OCI-LY7 (cell line): ENCODE measurements around the gene PRCC. TPM values are rescaled to one million over a fixed set of nuclear protein-coding genes. Genes with fewer than 3 reads are reported as not detected.
A peak's percentile ranks its signal among the peaks of the same experiment; 100 is the strongest.

Experiments used
- BruUV-seq: library from RNA; stranded (reverse); fragments of 400-500 nt; replicated peaks from 2 replicates; lab custom pipeline; 2021; lab: Mats Ljungman, UMichigan
- CTCF ChIA-PET: fragments of 300-600 bp; sonication (Branson Sonifier 250); formaldehyde crosslinking; loops from one replicate; lab custom pipeline; 2022; ENCODE audit warnings: antibody characterized with exemption; ENCODE audit not compliant: unreplicated experiment; lab: Charles Lee
- POLR2A ChIA-PET: fragments of 300-600 bp; sonication (Branson Sonifier 250); formaldehyde crosslinking; loops from one replicate; lab custom pipeline; 2022; ENCODE audit warnings: antibody characterized with exemption; lab: Charles Lee
- DNase-seq: peaks from one replicate; pipeline ENCODE4 v3.0.0-alpha.2; 2015; ENCODE audit warnings: low spot score
- H2AFZ ChIP-seq: fragments of 200-600 bp; sonication (generic), shearing (Covaris generic); 2 replicates; pipeline ENCODE4 v1.6.1; 2014; ENCODE audit warnings: mild to moderate bottlenecking, antibody characterized with exemption, low read length, moderate library complexity
- H3K27ac ChIP-seq: fragments of 200-600 bp; sonication (generic); 2 replicates; pipeline ENCODE4 v1.5.1; 2014; ENCODE audit warnings: mixed run types, low read depth, mild to moderate bottlenecking, moderate library complexity, low read length, inconsistent platforms; ENCODE audit not compliant: poor library complexity, severe bottlenecking
- H3K36me3 ChIP-seq: fragments of 200-600 bp; sonication (generic); 2 replicates; pipeline ENCODE4 v1.6.1; 2014; ENCODE audit warnings: mild to moderate bottlenecking, antibody characterized with exemption, low read length, moderate library complexity, mixed read lengths; ENCODE audit not compliant: insufficient read depth
- H3K4me1 ChIP-seq: fragments of 200-600 bp; sonication (generic); 2 replicates; pipeline ENCODE4 v1.5.1; 2014; ENCODE audit warnings: mild to moderate bottlenecking, low read length; ENCODE audit not compliant: insufficient read depth, poor library complexity, severe bottlenecking
- H3K4me2 ChIP-seq: fragments of 200-600 bp; sonication (generic); 2 replicates; pipeline ENCODE4 v1.6.1; 2014; ENCODE audit warnings: mild to moderate bottlenecking, low read length
- H3K4me3 ChIP-seq: fragments of 200-600 bp; sonication (generic); 2 replicates; pipeline ENCODE4 v1.5.1; 2014; ENCODE audit warnings: mild to moderate bottlenecking, low read depth, low read length; ENCODE audit not compliant: poor library complexity, severe bottlenecking
- H3K79me2 ChIP-seq: fragments of 200-600 bp; sonication (generic); 2 replicates; pipeline ENCODE4 v1.6.1; 2016; ENCODE audit warnings: low read depth, mild to moderate bottlenecking, low read length, moderate library complexity, mixed read lengths; ENCODE audit not compliant: insufficient read depth
- H3K9me2 ChIP-seq: fragments of 200-600 bp; sonication (generic); 2 replicates; pipeline ENCODE4 v1.6.1; 2016; ENCODE audit warnings: mild to moderate bottlenecking, low read length, mixed read lengths; ENCODE audit not compliant: insufficient read depth
- H3K9me3 ChIP-seq: fragments of 200-600 bp; sonication (generic); 2 replicates; pipeline ENCODE4 v1.6.1; 2014; ENCODE audit warnings: mild to moderate bottlenecking, mixed run types, low read length, mixed read lengths
- H4K20me1 ChIP-seq: fragments of 200-600 bp; sonication (generic); 2 replicates; pipeline ENCODE4 v1.6.1; 2014; ENCODE audit warnings: mild to moderate bottlenecking, antibody characterized with exemption, low read length, moderate library complexity, mixed read lengths; ENCODE audit not compliant: insufficient read depth
- CTCF ChIP-seq: fragments of 200-600 bp; sonication (generic); conservative IDR thresholded peaks from 2 replicates; pipeline ENCODE4 v1.5.1; 2014; ENCODE audit warnings: mild to moderate bottlenecking, antibody characterized with exemption, low read length, moderate library complexity, mixed read lengths
- EZH2phosphoT487 ChIP-seq: fragments of 200-600 bp; sonication (generic); IDR thresholded peaks from 2 replicates; pipeline ENCODE4 v1.6.1; 2018; ENCODE audit warnings: low read depth, borderline replicate concordance, mild to moderate bottlenecking, mixed run types, antibody characterized with exemption, low read length, moderate library complexity, mixed read lengths
- intact Hi-C: fragments of 100-400 bp; cut with micrococcal nuclease; formaldehyde crosslinking; loops from one replicate; pipeline ENCODE4 v1.10.0; 2022; ENCODE audit not compliant: unreplicated experiment
- total RNA-seq, 2 experiments: library from RNA; depleted of rRNA in 1 of 2; stranded (reverse); fragments of >200 nt in 1 of 2; shearing (Covaris generic) in 1 of 2; gene quantifications; 2 replicates each; pipeline ENCODE4 v1.2.3, GENCODE V29; 2014 to 2022

PRCC gene
- total RNA-seq, 2 experiments from 2014 or later: 54.0 to 82.9 TPM

GRCh38 chr1:156741481-156741983, 25.8 kb upstream of the PRCC start:
- intact Hi-C loops: loop anchor here (1.0 kb wide), 1 partner anchor 26 kb away; the partner anchor contains the start of gene PRCC

GRCh38 chr1:156742017-156742416, 25.3 kb upstream of the PRCC start:
- peaks cover 35% of the 10 kb centered on the region for H3K79me2 ChIP-seq
- H3K9me3 ChIP-seq: no peaks in the 10 kb centered on the region
- no TSS peak for BruUV-seq
- CTCF ChIA-PET: interaction anchor here (0.6 to 1.1 kb wide), 2 partner anchors 16 to 988 kb away, joined by 3 read pairs; no protein-coding TSS in a partner anchor
- peaks cover 9% of the 10 kb centered on the region; the same call in 1 of the 2 replicates for H4K20me1 ChIP-seq
- DNase-seq: no peak
- POLR2A ChIA-PET: interaction anchor here (1.2 to 2.7 kb wide), 4 partner anchors 14 to 25 kb away, joined by 3 to 16 read pairs (median 4); partner anchors contain the start of genes METTL25B and PRCC
- TF ChIP-seq EZH2phosphoT487 (no peak), CTCF (no peak)
- H3K4me2 ChIP-seq: peak overlapping the region; percentile 67
- H3K27ac ChIP-seq: peak overlapping the region; percentile 70
- no peaks in the 10 kb centered on the region for H3K9me2 ChIP-seq
- no peak overlapping the region for H3K4me3 ChIP-seq
- H3K36me3 ChIP-seq: peaks cover 81% of the 10 kb centered on the region
- intact Hi-C loops: loop anchor here (1.0 kb wide), 1 partner anchor 9 kb away; the partner anchor contains the start of gene HDGF
- H3K4me1 ChIP-seq: peaks cover 37% of the 10 kb centered on the region
- H2AFZ ChIP-seq: no peak overlapping the region

More at GRCh38 chr1:156741481-156741983, 25.8 kb upstream of the PRCC start:
- ChIA-PET POLR2A (interaction anchor here (0.7 to 2.7 kb wide), 9 partner anchors 9 to 27 kb away, joined by 3 to 16 read pairs (median 5); partner anchors contain the start of genes HDGF, ISG20L2, METTL25B and PRCC), CTCF (interaction anchor here (0.6 to 1.1 kb wide), 5 partner anchors 14 to 989 kb away, joined by 3 to 4 read pairs (median 3); no protein-coding TSS in a partner anchor)
- H3K36me3 ChIP-seq: peaks cover 86% of the 10 kb centered on the region
- H3K79me2 ChIP-seq: peaks cover 31% of the 10 kb centered on the region
- H3K4me3 ChIP-seq: peak overlapping the region; percentile 58
- no peak for DNase-seq
- BruUV-seq: no TSS peak
- peak overlapping the region; percentile 70 for H3K27ac ChIP-seq
- H2AFZ ChIP-seq: no peak overlapping the region
- H3K9me2 ChIP-seq: no peaks in the 10 kb centered on the region
- peak overlapping the region; percentile 67 for H3K4me2 ChIP-seq
- peaks cover 9% of the 10 kb centered on the region; the same call in 1 of the 2 replicates for H4K20me1 ChIP-seq
- no peaks in the 10 kb centered on the region for H3K9me3 ChIP-seq
- TF ChIP-seq EZH2phosphoT487 (no peak), CTCF (no peak)
- peaks cover 32% of the 10 kb centered on the region for H3K4me1 ChIP-seq
